ENCODE measurements around the gene HS3ST5. TPM values are rescaled to one million over a fixed set of nuclear protein-coding genes. Genes with fewer than 3 reads are reported as not detected.
"Not testable (repeated sequence)": the region's sequence is repeated elsewhere in the genome, so short reads cannot be mapped to it uniquely, and the experiment has no call there.

The HS3ST5 gene
- total RNA-seq, 1 donor from 2014 or later: 3.6 TPM

DNA sequence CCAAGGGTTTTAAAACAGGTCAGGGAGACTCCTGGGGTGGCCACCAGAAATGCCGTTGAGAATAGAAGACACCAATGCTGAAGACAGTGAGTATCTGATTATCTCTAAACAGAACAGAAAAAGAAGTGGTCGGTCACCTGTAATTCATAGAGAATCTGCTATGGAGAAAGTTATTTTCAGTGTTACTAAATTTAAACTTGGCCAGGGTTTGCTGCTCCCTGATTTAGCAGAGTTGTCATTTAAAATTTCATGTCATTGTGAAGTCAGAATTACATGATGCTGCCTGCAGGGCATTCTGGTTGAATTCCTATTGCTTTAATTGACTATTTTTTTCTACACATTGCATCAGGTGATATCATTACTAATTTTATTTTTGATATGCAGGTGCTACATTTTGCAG, 114.1 kb downstream of the HS3ST5 start:
- H3K27me3 Mint-ChIP-seq: no peaks in the 10 kb centered on the region
- no peak for TF ChIP-seq CTCF (conservative IDR thresholded peaks at IDR 0.05)
- H3K4me1 Mint-ChIP-seq (ENCODE audit: unreplicated experiment): no peaks in the 10 kb centered on the region
- no peak overlapping the region for H3K4me3 Mint-ChIP-seq
- DNase-seq (ENCODE audit: extremely low spot score, unreplicated experiment): no peak
- H3K27ac Mint-ChIP-seq: no peak overlapping the region
- H3K9me3 Mint-ChIP-seq: peaks cover 10% of the 10 kb centered on the region
- H3K36me3 Mint-ChIP-seq: no peaks in the 10 kb centered on the region

- H3K4me3 Mint-ChIP-seq: no peak overlapping the region
- TF ChIP-seq CTCF (conservative IDR thresholded peaks at IDR 0.05): no peak
- no peaks in the 10 kb centered on the region for H3K4me1 Mint-ChIP-seq (ENCODE audit: unreplicated experiment)
- H3K9me3 Mint-ChIP-seq: peaks cover 10% of the 10 kb centered on the region
- no peaks in the 10 kb centered on the region for H3K36me3 Mint-ChIP-seq
- no peak overlapping the region for H3K27ac Mint-ChIP-seq
- DNase-seq (ENCODE audit: extremely low spot score, unreplicated experiment): no peak
- no peaks in the 10 kb centered on the region for H3K27me3 Mint-ChIP-seq
These were observed 114.8 kb downstream of the HS3ST5 start for GRCh38 chr6:114227944-114228468.

DNA sequence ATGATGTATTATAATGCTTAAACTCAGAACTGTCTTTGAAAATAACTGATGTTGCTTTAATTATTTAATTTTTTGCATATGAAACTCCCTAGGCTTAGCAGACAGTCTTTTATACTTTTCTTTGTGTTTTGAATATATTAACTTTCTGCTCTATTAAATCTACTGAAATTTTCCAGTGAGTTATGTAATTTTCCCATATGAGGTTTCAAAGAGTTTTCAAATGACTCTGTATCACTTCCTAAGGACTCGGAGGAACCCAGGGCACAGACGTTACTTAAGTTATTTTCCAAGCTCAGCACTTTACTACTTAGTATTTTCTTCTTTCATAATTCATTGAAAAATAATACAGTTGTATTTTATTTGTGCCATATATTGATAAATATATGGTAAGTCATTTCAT, 122.6 kb downstream of the HS3ST5 start:
- no peak for TF ChIP-seq CTCF (conservative IDR thresholded peaks at IDR 0.05)
- Mint-ChIP-seq H3K27ac (no peak overlapping the region), H3K9me3 (peaks cover 6% of the 10 kb centered on the region), H3K4me1 (ENCODE audit: unreplicated experiment) (no peaks in the 10 kb centered on the region), H3K27me3 (no peaks in the 10 kb centered on the region), H3K4me3 (no peak overlapping the region), H3K36me3 (peaks cover 7% of the 10 kb centered on the region)
- DNase-seq (ENCODE audit: extremely low spot score, unreplicated experiment): no peak

- H3K4me1 Mint-ChIP-seq (ENCODE audit: unreplicated experiment): no peaks in the 10 kb centered on the region
- no peak overlapping the region for H3K4me3 Mint-ChIP-seq
- TF ChIP-seq CTCF (conservative IDR thresholded peaks at IDR 0.05): no peak
- DNase-seq (ENCODE audit: extremely low spot score, unreplicated experiment): no peak
- H3K9me3 Mint-ChIP-seq: peaks cover 6% of the 10 kb centered on the region
- peaks cover 7% of the 10 kb centered on the region for H3K36me3 Mint-ChIP-seq
- H3K27me3 Mint-ChIP-seq: no peaks in the 10 kb centered on the region
- H3K27ac Mint-ChIP-seq: no peak overlapping the region
These were observed 124.1 kb downstream of the HS3ST5 start for GRCh38 chr6:114218437-114219340.

DNA sequence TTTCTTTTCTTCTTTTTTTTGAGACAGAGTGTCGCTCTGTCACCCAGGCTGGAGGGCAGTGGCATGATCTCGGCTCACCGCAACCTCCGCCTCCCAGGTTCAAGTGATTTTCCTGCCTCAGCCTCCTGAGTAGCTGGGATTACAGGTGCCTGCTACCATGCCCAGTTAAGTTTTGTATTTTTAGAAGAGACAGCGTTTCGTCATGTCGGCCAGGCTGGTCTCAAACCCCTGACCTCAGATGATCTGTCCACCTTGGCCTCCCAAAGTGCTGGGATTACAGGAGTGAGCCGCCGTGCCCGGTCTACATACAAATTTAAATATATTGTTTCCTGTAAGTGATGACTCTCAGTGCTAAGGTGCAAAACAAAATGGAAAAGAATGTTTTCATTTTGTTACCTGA, 124.8 kb downstream of the HS3ST5 start:
- not testable (repeated sequence) for DNase-seq (ENCODE audit: extremely low spot score, unreplicated experiment); H3K4me3 Mint-ChIP-seq; H3K4me1 Mint-ChIP-seq (ENCODE audit: unreplicated experiment); H3K27ac Mint-ChIP-seq; H3K9me3 Mint-ChIP-seq; H3K36me3 Mint-ChIP-seq; H3K27me3 Mint-ChIP-seq

GRCh38 chr6:114216789-114217467, 125.9 kb downstream of the HS3ST5 start:
- H3K4me1 Mint-ChIP-seq (ENCODE audit: unreplicated experiment): no peaks in the 10 kb centered on the region
- no peak overlapping the region for H3K27ac Mint-ChIP-seq
- TF ChIP-seq CTCF (conservative IDR thresholded peaks at IDR 0.05): no peak
- no peaks in the 10 kb centered on the region for H3K27me3 Mint-ChIP-seq
- peaks cover 7% of the 10 kb centered on the region for H3K36me3 Mint-ChIP-seq
- H3K9me3 Mint-ChIP-seq: peaks cover 6% of the 10 kb centered on the region
- no peak overlapping the region for H3K4me3 Mint-ChIP-seq
- no peak for DNase-seq (ENCODE audit: extremely low spot score, unreplicated experiment)

Measured in type B pancreatic cell (in vitro differentiated cells).